GM21825 (cell line): ENCODE measurements around the gene GATA2.

Experiments used
- ATAC-seq: cut with Tn5 transposase; IDR thresholded peaks from one replicate; pipeline ENCODE4 v1.9.1; 2021; ENCODE audit warnings: mild to moderate bottlenecking, moderate library complexity; ENCODE audit not compliant: unreplicated experiment

Gene GATA2

GRCh38 chr3:128488991-128489673, 3.9 kb downstream of the GATA2 start:
- ATAC-seq = no peak

GRCh38 chr3:128488636-128488990, 4.4 kb downstream of the GATA2 start:
- no peak for ATAC-seq

GRCh38 chr3:128487813-128488635, 5.0 kb downstream of the GATA2 start:
- ATAC-seq = no peak

- no peak for ATAC-seq
Observed at GRCh38 chr3:128487538-128487812, 5.5 kb downstream of the GATA2 start.

GRCh38 chr3:128486681-128487537, 6.1 kb downstream of the GATA2 start:
- ATAC-seq = no peak

GRCh38 chr3:128486205-128486628, 6.8 kb downstream of the GATA2 start:
- no peak for ATAC-seq

- ATAC-seq = no peak
Observed at GRCh38 chr3:128485282-128486204, 7.5 kb downstream of the GATA2 start.

GRCh38 chr3:128484404-128485281, 8.4 kb downstream of the GATA2 start:
- no peak for ATAC-seq

GRCh38 chr3:128483657-128484403, 9.2 kb downstream of the GATA2 start:
- no peak for ATAC-seq

GRCh38 chr3:128482666-128483656, 10.0 kb downstream of the GATA2 start:
- no peak for ATAC-seq

GRCh38 chr3:128482175-128482574, 10.8 kb downstream of the GATA2 start:
- ATAC-seq = no peak

- no peak for ATAC-seq
Observed at GRCh38 chr3:128481438-128481942, 11.5 kb downstream of the GATA2 start.

GRCh38 chr3:128480717-128481437, 12.1 kb downstream of the GATA2 start:
- ATAC-seq = no peak

GRCh38 chr3:128480278-128480677, 12.7 kb downstream of the GATA2 start:
- no peak for ATAC-seq

- ATAC-seq = no peak
Observed at GRCh38 chr3:128479558-128480086, 13.4 kb downstream of the GATA2 start.
